GM19328 (cell line): ENCODE results near the gene SMU1.

Experiments used
- ATAC-seq: cut with Tn5 transposase; IDR thresholded peaks from one replicate; pipeline ENCODE4 v1.9.1; 2021; ENCODE audit warnings: mild to moderate bottlenecking, moderate library complexity; ENCODE audit not compliant: unreplicated experiment

The SMU1 gene

DNA sequence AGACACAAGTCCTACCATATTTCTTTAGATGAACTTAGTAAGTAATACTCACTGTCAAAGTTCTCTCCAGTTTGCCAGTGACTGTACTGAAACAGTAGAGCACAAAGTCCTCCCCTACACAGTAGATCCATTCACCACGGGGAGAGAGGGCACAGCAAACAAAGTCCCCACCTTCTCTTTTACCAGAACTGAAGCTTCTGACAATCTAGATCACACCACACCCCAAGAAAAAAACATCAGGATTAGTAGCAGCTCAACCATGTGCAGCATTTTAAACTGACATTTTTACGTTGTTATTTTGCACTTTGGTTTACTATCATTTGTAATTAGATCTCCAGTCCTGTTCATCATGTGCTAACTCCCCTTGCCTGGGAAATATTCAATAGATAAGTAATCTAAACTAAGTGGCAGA is 28.4 kb downstream of the SMU1 start:
- no peak for ATAC-seq

- ATAC-seq: no peak
These were observed 30.4 kb downstream of the SMU1 start for GRCh38 chr9:33046061-33046460.

DNA sequence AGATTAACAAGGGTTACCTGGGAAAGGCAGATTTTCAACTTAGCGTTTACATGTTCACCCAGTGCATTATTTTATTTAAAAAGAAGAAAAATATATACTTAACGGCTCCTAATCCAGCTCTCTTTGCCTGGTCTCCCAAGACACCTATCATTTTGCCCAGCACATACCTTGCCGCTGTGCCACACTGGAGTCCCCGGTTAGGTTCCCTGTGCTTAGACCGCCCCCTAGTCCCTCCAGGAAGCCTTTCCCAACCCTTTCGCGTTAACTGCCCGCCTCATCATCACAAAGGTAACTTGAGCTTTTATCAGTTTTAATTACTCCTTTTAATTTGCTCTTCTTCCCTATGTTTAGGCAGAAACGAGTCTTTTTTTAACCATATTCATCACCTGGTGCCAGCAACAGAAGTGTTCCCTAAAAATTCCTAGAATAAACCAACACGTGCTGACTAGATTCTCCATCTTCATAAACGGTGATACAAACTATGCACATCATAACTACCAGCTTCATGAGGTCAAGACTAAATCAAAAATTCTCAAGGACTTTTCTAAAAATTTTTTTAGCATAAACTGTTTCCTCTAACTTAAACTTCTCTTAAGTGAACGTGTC is 31.7 kb downstream of the SMU1 start:
- ATAC-seq: no peak

GRCh38 chr9:33044162-33044673 is 32.3 kb downstream of the SMU1 start:
- peak; percentile 77 for ATAC-seq

DNA sequence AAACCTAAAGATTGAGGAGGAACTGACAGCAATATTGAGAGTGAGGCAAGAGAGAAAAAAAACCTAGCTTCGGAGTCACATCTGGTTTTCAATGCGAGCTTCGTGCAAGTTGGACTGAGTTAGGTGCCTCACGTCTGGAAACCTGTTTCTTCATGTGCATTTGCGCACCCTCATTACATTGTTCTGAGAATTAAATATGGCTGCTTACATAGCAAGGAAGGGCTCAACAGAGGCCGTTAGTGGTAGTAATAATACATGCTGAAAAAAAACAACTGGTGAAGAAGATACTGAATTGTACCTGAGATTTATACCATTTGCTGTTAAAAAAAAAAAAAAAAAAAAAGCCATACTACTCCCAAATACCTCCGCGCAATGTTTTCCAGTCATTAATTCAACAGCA is 32.8 kb downstream of the SMU1 start:
- ATAC-seq: no peak

DNA sequence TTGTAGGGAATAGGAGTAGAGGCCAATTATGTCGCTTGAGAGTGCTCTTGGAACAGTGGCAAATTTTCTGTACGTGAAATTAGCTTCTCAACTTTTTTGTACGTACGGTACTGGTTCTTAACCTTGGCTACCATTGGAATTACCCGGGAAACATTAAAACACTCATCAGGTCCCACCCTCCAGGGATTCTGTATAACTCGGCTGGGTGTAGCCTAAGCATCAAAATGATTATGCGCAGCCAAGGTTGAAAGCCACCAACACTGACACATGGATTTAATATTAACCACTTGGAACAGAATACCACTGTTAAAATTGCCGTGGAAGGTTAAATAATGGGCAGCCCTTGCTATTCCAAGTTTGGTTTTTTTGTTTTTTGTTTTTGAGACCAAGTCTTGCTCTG is 34.0 kb downstream of the SMU1 start:
- ATAC-seq: no peak

DNA sequence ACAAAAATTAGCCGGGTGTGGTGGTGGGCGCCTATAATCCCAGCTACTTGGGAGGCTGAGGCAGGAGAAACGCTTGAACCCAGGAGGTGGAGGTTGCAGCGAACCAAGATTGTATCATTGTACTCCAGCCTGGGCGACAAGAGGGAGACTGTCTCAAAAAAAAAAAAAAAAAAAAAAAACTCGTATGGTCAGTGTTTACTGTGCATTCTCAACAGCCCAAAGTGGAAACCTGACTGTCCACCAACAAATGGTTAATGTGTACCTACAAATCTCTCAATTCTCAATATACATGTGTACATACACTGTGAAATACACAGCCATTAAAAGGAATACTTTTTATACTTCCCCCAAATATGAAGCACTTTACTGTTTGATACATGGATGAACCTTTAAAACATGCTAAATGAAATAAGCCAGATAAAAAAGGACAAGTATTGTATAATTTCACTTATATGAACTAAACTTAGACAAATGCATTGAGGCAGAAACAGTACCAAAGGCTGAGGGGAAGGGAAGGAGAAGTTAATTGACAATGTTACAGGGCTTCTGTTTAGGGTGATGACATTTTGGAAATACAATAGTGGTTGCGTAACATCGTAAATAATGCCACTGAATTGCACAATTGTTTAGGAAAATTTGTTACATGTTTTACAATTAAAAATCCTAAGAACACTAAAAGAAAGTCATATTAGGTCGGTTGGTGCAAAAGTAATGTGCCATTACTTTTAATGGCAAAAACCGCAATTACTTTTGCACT is 34.9 kb downstream of the SMU1 start:
- ATAC-seq: no peak

- ATAC-seq: no peak
These were observed 35.6 kb downstream of the SMU1 start for GRCh38 chr9:33040792-33041431.

- no peak for ATAC-seq
These were observed 43.6 kb downstream of the SMU1 start for GRCh38 chr9:33032865-33033264.

- no peak for ATAC-seq
These were observed 44.2 kb downstream of the SMU1 start for GRCh38 chr9:33032292-33032691.

- ATAC-seq: no peak
These were observed 46.2 kb downstream of the SMU1 start for GRCh38 chr9:33030285-33030684.

DNA sequence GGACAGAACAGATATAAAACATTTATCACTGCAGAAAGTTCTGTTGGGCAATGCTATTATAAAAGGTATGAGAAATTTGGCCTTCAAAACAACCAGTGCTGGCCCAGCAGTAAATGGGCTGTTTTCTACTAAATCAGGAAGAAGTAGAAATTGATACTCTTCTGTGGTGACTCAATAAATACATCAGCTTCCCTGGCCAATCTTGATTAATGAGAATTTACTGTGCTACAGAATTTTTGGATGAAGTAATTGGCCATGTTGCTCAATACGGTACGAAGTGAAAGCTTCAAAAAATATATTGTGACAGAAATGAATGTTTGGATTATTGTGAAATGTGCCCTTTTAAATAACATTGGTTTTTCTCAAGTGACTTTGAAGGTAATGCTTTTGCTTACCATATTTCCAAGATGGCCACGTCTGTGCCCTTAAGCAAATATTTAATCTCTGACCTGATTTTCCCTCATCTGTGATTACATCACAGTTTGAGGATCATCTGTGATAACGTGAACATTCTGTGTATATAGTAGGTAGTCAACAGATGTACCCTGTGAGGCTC is 47.2 kb downstream of the SMU1 start:
- ATAC-seq: no peak

DNA sequence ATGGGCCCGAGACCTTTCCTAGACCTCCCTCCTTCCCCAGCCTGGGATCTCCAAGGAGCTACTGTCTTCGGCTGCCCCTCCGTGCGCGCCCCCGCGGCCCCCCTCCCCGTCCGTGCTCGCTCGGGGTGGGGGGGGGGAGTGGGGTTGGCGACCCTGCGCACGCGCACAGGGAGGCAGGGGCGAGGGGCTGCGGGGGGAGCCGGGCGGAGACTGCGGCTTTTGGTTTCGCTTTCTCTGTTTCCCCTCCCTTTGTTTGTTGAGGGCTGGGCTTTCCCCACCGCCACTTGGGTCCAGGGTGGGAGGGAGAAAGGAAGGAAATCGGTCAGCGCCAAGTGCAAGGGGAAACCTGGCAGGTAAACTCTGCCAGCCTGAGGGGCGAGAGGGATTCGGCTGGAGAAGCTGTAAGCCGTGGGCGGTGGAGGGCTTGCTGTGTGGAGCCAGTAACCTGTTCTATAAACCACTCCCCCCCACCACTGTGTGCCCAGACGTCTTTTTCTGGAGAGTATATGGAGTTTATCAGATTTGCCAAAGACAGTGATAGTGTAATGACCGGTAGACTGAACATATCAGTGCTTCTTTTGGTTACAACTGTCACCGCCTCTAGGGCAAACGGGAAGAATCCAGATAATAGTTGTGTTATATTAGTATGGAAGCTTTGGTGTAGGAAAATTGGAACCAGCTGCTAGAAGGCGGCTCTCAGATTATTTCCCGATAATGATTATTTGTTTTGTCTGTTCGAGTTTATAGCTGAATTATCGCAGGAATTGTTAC is 50.7 kb downstream of the SMU1 start:
- peak; percentile 34 for ATAC-seq

GRCh38 chr9:33024966-33025571 is 51.4 kb downstream of the SMU1 start, which contains the start of gene DNAJA1:
DNAJA1 (plus strand) TSS chr9:33025273; CDS start chr9:33026485, 1,212 bp downstream.
- ATAC-seq: peak; percentile 89

GRCh38 chr9:33024126-33024965 is 52.1 kb downstream of the SMU1 start:
- no peak for ATAC-seq

DNA sequence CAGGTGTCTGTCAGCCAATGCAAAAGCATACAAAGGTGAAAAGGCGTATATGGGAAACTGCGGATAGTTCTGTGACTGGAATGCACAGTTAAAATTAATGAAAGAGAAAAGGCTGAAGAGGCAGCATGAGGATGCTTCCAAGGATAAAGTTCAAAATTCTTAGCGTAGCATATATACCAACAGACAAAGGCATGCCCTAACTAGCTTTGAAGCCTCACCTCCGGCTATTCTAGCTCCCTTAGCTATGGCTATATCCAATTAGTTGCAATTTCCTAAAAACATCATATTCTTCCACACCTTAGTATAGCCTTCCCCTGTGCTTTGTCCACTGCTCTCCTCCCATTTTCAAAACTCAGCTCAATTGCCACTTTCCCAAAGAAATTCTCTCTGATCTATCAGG is 52.8 kb downstream of the SMU1 start:
- no peak for ATAC-seq

- ATAC-seq: no peak
These were observed 53.7 kb downstream of the SMU1 start for GRCh38 chr9:33022755-33023154.

GRCh38 chr9:33022303-33022702 is 54.2 kb downstream of the SMU1 start:
- no peak for ATAC-seq

- ATAC-seq: no peak
These were observed 56.7 kb downstream of the SMU1 start for GRCh38 chr9:33019797-33020196.
